HG02852 (cell line): ENCODE measurements around the gene SRGAP2B.
"Not testable (repeated sequence)": the region's sequence is repeated elsewhere in the genome, so short reads cannot be mapped to it uniquely, and the experiment has no call there.

Experiments used
- ATAC-seq: cut with Tn5 transposase; IDR thresholded peaks from one replicate; pipeline ENCODE4 v1.9.1; 2021; ENCODE audit warnings: mild to moderate bottlenecking, moderate library complexity; ENCODE audit not compliant: unreplicated experiment

Gene SRGAP2B

GRCh38 chr1:144961604-144962583 lies 133.2 kb downstream of the SRGAP2B start:
- ATAC-seq = not testable (repeated sequence)

GRCh38 chr1:144960929-144961488 lies 134.1 kb downstream of the SRGAP2B start:
- ATAC-seq = not testable (repeated sequence)

GRCh38 chr1:144948390-144948789 lies 146.7 kb downstream of the SRGAP2B start:
- ATAC-seq = not testable (repeated sequence)

GRCh38 chr1:144947495-144947894 lies 147.6 kb downstream of the SRGAP2B start:
- not testable (repeated sequence) for ATAC-seq

- not testable (repeated sequence) for ATAC-seq
These were observed 148.3 kb downstream of the SRGAP2B start for GRCh38 chr1:144946525-144947480.

GRCh38 chr1:144941710-144942109 lies 153.4 kb downstream of the SRGAP2B start:
- ATAC-seq = not testable (repeated sequence)

GRCh38 chr1:144940054-144940453 lies 155.1 kb downstream of the SRGAP2B start:
- ATAC-seq = peak; percentile 67

- not testable (repeated sequence) for ATAC-seq
These were observed 156.5 kb downstream of the SRGAP2B start for GRCh38 chr1:144938627-144939026.

GRCh38 chr1:144936186-144936732 lies 158.9 kb downstream of the SRGAP2B start:
- not testable (repeated sequence) for ATAC-seq

- not testable (repeated sequence) for ATAC-seq
These were observed 159.8 kb downstream of the SRGAP2B start for GRCh38 chr1:144935310-144935709.

- ATAC-seq = not testable (repeated sequence)
These were observed 162.1 kb downstream of the SRGAP2B start for GRCh38 chr1:144933014-144933413.

GRCh38 chr1:144932153-144932552 lies 163.0 kb downstream of the SRGAP2B start:
- ATAC-seq = not testable (repeated sequence)

- not testable (repeated sequence) for ATAC-seq
These were observed 163.6 kb downstream of the SRGAP2B start for GRCh38 chr1:144931553-144931952.

- not testable (repeated sequence) for ATAC-seq
These were observed 164.9 kb downstream of the SRGAP2B start for GRCh38 chr1:144930085-144930777.

GRCh38 chr1:144927292-144927691 lies 167.8 kb downstream of the SRGAP2B start:
- ATAC-seq = not testable (repeated sequence)

- ATAC-seq = not testable (repeated sequence)
These were observed 171.5 kb downstream of the SRGAP2B start for GRCh38 chr1:144923640-144924039.

- not testable (repeated sequence) for ATAC-seq
These were observed 172.3 kb downstream of the SRGAP2B start for GRCh38 chr1:144922785-144923184.

GRCh38 chr1:144919106-144919505 lies 176.0 kb downstream of the SRGAP2B start:
- ATAC-seq = not testable (repeated sequence)

GRCh38 chr1:144918027-144918603 lies 177.0 kb downstream of the SRGAP2B start:
- ATAC-seq = not testable (repeated sequence)
